Stimulated activated CD8-positive, alpha-beta memory T cell treated with anti-CD3 and anti-CD28 coated beads, Interleukin-12 subunit alpha, Interleukin-12 subunit beta, amount 100 ng/mL, for 1 hour (primary cell): ENCODE data around the gene FKBP11.
A peak's percentile ranks its signal among the peaks of the same experiment; 100 is the strongest.

Experiments
- DNase-seq: peaks from one replicate; pipeline ENCODE4 v3.0.0-alpha.2; 2020; ENCODE audit warnings: low read depth

FKBP11 gene

DNA sequence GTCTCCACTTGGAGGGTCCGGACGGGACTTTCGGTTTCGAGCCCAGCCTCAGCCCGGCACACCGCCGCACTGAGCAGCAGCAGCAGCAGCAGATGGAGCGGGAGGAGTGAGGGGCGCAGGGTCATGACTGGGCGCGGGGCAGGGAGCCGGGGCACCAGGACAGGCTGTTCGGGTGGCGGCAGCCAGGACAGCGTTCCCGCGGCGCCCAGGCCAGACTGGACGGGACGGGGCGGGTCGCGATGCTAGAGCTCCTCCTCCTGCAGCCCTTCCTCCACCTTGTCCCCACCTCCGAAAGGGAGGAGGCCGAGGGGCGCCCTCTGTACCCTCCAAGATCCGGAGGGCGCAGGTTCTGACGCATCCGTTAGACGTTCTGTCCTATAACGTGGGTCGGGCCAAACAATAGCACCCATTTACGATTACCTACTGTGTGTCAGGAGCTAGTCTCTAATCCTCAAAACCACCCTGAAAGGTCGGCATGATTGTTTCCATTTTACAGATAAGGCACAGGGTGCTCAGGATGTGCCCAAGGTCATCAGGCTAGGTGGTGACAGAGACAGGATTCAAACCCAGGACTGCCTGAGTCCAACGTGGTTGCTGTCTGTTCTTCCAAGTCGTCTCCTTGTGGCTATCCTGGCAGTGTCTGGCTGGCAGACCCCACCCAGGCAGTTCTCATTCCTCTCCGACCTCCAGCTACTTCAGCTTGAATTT is at the start of gene FKBP11:
FKBP11 (minus strand) TSS at position 189 of the 708 bp plus-strand sequence; CDS start at position 125, 64 bp downstream.
- peak; percentile 64 for DNase-seq

DNA sequence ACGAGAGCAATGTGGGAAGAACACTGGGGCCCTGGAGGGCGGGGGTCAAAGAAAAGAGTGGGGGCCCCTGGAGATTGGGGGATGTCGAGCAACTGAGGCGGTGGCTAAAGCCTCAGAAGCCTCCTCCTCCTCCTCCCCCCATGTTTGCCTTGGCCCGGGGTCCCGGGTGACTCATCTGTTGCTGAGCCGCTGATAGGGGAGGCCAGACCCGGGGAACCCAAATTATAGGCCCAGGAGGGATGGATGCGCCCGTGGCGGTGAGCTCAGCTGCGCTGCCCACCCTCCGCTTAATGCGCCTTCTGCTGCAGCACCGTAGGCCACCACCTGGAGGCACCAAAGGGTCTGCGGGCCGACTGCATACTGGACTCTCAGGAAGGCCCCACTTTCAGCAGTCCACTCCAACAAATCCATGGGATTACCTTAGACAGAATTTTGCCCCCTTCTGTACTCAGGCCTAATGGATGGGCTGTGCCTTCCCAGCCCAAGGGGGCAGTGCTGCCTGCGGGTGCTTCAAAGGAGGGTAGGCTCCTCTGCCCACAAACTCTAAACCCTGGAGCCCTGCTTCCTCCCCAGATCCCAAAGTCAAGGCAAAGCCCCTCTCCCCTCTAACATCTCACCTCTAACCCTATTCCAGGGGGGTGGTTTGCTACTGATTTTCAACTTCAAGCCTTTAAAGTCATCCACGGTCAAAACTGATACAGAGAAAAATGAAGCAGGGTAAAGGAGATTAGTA is 48.8 kb upstream of the FKBP11 start:
- no peak for DNase-seq

DNA sequence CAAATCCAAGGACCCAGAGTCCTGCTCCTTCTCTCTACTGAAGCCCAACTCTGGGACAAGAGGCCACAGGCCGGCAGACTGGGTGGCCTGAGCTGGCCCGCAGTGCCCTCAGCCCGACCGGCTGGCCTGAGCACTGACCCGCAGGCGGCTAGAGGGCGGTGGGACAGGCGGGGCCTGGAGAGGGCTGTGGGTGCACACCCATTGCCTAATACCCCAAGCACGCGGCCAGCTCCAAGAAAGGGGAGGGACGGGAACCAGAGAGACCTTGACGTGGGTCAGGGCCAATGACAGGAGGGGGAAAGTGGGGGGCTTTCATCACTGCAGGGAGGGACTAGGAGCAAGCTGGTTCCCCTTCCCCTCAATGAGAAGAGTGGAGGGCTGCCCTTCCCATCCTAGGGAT is 48.2 kb upstream of the FKBP11 start:
- DNase-seq = no peak

DNA sequence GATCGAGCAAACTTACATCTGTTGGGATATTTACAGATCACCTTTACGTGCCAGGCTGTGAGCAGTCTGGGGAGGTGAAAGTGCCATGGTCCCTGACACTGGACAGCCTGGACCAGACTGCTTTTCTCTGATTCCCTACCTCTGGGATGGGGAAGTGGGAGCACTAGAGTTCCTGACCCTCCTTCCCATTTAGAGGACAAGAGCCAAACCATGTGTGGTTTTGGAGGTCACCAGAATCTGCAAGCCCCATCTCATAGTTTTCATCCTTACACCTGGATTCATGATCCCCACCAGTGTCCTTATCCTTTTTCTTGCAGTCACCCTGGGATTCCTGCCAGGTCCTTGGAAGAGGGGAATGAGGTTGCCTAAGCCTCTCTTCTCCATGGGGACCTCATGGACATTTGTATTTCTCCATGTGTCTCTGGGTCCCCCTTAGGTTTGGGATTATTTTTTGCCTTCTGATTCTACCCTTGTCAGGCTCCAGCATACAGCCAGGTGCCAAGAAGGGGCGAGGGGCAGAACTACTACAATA is 47.7 kb upstream of the FKBP11 start:
- no peak for DNase-seq

DNA sequence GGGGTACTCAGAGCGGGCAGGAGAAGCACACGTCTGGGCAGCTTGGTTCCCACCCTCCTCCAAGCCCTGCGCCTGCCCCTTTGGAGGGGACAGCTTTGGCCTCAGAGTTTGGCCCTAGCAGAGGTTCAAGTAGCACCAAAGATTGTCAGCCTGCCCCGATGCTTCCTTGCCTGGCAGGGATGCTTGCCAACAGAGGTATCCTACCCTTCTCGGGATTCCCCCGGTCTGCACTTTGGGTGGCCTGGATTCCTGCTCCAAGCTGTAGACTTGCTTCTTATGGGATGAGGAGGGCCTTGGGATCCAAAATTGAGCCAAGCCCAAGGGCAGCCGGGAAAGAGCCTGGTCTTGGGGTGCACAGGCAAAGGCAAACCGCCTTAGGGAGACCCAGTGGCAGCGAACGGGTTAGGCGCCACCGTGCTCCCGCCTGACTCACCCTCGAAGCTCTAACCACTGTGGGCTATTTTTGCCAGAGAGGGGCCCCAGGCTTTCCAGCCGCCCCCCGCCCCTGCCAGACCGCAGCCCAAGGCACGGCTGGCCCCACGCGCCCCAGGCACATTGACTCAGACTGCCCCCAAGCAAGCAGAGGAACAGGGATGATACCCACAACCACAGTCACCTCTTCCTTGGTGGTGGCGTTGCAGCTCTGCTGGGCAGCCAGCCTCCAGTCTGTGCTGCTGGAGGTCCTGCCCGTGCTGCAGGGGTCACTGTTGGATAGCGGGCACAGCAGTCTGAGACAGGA is 47.1 kb upstream of the FKBP11 start:
- DNase-seq = no peak

DNA sequence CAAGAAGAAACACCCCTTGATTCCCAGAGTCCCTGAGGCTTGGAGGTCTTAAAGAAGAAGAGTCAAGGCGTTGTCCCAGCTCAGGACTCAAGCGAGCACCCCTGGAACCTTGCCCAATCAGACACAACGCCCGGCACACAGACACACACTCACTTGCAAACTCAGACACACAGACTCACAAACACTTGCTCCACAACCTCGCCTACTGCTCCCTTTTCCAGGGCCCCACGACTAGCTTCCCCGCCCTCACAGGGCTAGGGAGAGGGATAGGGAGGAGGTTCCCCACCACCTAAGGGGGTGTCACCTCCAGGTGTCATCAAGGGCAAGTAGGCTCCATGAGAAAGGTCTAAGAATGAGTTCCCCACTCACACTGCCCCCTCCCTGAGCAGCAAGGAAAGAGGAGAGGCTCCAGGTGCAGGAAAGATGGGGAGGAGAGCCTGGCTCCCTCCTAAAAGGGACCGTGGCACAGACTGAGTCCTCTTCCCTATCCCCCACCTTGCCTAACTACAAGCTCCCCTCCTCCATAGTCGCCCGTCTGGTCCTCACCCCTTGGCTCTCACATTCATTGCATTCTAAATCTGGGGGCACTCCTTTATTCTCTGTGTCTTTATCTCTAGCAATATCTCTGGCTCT is 45.5 kb upstream of the FKBP11 start:
- DNase-seq = no peak

DNA sequence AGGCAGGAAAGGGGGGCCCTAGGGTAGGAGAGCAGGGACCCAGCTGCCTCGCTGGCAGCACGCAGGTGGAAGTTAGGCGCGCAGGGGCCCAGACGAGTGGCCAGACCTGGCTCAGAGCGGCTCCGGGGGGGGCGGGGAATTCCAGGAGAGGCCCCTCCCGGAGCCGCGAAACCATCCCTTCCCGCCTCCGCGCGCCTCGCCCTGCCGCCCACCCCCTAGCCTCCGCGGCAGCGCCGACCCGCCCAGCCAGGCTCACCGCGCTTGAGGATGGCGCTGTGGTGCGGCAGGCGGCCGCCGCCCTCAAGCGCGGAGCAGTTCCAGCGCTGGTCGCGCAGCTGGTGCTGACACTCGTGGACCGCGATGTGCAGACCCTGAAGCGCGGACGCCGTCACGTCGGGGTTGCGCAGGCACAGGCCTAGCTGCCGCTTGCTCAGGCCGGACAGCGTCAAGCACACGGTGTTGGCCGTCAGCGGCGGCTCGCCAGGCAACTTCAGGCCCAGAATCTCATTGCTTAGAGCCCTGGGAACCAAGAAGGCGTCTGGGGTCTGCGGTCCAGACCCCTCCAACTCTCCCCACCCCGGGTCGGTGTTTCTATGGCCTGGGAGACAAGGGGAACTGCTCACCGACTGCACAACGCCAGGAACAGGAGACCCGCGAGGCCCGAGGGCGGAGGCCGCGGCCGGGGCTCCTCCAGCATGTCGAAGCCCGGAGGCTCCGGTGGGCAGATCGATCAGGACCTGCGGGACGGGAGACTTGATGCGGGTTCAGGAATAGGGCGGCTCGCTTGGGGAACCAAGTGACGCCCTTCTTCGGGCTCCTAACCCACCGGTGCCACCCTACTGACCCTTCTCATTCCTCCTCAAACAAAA is 44.8 kb upstream of the FKBP11 start:
- no peak for DNase-seq

DNA sequence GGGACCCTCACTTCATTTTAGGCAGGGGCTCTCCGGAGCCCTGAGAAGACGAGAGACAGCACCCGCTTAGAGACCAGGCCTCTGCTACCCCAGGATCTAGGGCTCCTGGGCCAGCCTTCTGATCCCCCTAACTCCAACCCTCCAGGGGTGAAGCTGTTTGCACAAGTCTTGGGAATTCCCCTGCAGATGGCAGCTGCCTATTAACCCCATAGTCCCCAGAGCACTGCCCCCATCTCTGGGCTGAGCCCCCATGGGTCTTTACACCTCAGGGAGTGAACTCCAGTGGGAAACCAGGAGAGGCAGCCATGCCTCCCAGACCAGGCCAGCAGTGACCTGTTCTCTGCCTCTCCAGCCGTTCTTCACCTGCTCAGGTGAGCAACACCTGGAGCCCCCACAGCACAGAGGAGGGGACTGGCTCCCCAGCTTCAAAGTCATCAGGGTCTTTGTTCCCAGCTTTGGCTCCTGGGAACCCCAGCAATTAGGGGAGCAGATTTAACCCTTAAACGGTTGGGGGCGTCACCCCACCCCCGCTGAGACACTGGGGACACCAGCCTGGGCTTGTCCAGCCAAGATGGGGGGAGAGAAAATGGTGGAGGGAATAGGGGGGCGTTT is 44.0 kb upstream of the FKBP11 start:
- no peak for DNase-seq

DNA sequence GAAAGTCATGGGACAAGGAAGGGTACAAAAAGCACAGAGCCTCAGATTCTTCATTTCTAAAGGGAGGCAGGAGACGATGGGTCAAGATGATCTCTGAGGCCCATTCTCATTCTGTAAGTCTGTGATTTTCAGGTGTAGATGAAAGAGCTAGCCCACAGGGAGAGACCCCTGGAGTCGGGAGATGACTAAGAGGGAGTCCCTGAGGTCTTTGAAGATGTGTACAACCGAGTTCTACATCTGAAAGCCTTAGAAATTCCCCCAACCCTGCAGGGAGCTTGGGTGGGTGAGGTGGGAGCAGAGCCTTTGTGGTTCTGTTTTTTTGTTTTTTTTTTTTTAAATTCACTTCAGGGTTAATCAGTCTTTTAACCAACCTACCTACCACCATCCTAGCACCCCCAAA is 43.2 kb upstream of the FKBP11 start:
- DNase-seq = no peak

DNA sequence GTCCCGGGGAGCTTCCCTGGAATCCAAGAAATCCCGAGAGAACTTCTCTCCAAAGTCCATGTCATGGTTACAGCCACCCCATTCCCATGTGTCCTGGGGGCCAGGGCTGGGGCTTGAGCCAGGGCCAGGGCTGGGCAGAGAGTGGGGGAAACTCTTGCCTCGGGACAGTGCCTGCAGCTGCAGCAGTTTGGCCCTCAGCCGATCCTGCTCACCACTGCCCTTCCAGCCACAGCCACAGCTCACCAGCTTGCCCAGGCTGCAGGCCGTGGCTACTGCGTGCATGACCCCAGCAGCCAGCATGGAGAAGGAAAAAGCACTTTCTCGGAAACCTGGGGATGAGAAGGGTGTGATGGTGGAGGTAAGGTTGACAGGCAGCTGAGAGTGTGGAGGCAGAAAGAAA is 42.7 kb upstream of the FKBP11 start:
- no peak for DNase-seq

DNA sequence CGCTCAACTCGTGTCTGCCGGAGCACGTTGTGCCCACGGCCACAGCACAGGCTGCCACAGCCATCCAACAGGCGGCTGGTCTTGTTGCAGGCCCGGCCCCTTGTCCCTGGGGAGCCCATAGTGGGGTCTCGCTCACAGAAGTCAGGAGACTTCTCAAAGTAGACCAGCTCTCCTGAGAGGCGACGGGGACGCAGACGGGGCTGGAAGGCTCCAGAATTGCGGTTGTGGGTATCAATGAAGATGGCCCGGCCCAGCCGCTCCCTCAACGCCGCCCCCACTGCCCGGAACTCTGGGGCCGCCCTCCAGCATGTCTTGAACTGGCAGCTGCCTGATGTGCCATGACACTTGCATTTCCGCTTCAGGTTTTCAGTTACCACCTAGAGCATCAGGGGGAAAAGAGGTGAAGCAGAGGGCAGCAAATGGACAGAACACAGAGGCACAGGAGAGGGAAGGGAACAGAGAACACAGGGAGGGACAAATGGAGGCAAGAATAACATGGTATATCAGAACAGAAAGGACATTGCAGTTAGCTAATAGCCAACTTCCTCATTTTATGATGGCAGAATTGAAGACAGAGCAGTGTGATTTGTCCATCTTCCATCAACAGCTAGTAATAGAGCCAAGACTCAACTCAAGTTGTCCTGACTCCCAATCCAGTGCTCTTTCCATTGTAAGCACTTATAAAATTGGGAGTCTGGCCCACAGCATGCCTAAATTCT is 41.0 kb upstream of the FKBP11 start:
- no peak for DNase-seq

DNA sequence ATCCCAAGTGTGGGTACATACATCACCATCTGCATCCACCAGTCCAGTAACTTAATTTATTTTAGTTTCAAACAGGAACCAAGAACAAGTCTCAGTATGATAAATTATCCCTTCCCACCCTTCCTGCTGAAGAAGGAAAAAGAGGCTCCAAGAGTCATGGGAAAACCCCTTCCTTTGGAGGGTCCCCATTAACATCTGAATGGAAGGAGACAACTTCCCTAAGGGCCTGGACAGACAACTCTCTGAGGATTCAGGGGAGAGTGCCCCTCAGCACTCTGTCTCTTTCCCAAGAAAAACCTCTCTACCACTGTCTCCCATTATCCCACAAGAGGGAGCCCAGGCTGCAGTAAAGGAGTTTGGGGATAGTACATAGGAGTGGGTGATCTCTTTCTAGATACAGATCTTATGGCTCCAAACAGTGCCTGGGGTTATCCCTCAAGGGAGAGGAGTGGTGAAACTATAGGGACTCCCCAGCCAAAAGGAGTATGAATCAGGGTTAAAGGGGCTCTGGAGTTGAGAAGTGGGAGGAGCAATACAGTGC is 40.1 kb upstream of the FKBP11 start:
- no peak for DNase-seq

DNA sequence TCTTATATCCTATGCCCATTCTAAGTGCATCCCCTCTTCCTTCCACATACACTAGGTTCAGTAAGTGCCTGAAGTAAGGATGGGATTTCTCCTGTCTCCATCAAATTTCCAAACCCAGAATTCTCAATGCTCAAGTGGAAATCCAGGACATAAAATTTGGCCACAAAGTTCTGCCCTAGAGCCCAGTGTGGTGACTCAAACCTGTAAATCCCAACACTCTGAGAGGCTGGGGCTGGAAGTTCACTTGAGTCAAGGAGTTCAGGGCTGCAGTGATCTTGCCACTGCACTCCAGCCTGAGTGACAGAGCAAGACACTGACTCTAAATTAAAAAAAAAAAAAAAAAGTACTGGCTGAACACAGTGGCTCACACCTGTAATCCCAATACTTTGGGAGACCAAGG is 36.5 kb upstream of the FKBP11 start:
- no peak for DNase-seq

DNA sequence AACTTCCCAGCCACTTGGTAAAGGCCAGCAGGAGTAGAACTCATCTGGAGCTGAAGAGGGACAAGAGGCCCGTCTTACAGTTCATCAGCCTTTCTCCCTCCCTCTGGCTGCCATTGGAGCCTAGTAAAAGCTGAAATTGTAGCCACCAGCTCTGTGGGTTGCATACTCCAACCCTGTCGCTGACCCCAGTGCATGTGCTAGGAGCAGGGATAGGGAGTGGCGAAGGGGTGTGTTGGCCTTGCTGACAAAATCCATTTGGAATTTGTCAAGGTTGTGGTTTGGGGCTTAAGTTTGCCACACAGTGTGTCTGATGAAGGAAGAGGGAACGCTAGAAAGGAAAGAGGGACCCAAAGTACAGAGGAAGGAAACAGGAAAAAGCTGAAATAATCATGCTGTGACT is 36.0 kb upstream of the FKBP11 start:
- no peak for DNase-seq

DNA sequence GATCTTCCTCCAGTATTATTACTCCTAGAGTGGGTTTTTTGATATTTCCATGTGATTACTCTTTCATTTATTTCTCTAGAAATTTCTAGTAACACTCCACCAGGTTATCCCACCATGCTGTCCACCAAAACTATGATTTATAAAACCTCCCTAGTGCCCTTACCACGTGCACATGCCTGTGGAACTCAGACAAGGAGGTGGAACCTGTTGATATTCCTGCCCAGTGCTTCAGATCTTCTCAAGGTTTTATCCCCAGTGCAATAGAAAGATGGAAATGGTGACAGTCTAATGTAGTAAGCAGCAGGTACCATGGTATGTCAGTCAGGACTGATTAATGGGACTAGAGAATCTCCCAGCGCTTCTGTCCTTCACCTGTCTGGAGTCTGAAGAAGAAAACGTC is 35.5 kb upstream of the FKBP11 start:
- DNase-seq = no peak

DNA sequence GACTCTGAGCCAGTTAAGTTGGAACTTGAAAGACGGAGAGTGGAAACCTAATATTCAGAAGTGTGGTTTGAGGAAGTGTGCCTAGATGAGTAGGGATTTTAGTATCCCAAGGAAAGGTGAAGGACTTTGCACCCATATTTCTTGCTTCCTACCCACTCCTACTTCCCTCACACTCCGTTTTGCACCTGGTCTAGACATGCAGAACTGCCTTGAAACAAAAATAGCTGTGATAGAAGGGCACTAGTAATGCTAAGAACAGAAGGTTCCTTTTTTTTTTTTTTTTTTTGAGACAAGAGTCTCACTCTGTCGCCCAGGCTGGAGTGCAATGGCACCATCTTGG is 32.7 kb upstream of the FKBP11 start:
- DNase-seq = no peak

DNA sequence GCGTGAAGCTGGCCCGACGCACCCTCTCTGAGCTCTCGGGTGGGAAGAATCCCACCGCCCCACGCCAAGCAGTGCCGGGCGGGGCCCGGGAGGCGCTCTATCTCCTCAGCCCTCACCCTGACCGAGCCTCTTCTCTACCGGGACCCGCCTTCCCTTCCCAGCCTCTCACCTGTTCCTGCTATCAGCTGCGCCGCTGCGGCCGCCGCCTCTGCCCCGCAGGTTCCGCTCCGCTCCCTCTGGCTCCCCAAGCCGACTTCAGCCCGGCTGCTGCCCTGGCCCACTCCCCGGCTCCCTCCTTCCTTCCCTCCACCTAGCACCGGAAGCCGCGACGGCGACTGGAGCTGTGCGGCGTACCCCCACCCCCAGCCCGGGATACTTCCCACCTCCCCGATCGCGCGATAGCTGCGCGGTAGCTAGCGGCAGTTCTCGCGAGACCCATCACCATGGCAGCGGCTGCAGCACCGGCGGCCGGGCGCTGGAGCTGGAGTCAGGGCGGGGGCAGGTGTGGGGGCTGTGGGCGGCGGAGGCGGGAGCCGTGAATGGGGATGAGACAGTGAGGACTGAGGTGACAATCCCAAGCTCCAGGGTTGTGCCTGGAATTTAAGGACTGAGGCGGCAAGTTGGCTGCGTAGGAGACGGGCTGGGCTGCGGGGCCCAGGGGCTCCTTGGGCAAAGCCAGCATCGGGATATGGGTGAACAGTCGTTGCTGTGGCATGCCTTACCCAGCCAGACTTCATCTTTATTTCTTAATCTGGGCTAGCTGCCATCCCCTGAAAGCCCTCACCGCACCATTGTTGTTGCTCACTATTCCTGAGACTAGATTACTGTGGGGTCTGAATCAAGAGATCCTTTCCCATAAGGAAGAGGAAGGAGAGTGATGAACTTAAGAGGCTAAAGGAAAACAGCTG is 32.1 kb upstream of the FKBP11 start, which contains the start of gene ARF3:
ARF3 (minus strand) TSS at position 347 of the 908 bp plus-strand sequence. CDS start 16,392 bp downstream, outside the sequence.
- peak; percentile 84 for DNase-seq

DNA sequence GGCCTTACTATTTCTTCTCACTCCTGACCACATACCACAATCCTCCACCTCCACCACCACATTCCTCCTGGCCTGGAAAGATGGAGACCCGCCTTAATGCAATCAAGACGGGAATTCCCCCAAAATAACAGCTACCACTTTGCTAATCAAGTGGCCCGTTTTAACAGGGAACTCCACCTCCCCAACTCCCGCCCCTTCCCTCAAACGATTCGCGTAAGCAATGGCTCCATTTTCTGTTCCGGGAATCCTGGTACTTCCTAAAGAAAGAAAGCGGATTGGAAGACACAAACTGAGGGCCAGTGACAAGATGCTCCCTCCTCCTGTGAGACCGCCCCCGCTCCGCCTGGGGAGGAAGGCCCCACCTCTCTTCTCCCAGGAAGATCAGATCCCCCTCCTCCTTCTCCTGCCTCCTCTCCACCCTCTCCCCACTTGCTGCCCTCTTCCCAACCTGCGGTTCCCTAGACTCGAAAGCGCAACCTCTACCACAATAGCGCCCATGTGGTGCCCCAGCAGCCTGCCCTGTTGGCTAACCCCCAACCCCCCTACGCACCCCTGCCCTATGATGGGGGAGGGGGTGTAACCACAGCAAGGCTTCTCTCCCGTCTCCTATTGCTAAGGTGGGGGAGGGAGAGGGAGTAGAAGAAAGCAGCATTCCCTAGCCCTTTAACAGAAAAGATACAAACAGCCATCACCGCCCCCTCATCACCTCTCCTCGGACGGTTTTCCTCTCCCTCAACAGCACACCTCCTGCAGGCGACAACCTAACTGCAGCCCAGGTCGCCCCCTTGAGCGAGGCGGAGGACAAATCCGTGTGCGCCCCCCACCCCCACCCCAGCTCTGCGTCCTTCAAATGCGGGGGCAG is 31.2 kb upstream of the FKBP11 start:
- no peak for DNase-seq
